Lower leg skin (tissue), 4 donors: ENCODE measurements around the gene HES1. TPM values are rescaled to one million over a fixed set of nuclear protein-coding genes. Genes with fewer than 3 reads are reported as not detected.

ENCODE experiments used
- DNase-seq, 2 donors: peaks; one replicate each; pipeline ENCODE4 v3.0.0-alpha.2; 2019; ENCODE audit warnings: low spot score in 2 of 2
- H3K4me3 ChIP-seq: fragments of 200-600 bp; sonication (generic); 2 replicates; pipeline ENCODE4 v1.5.1; 2017; ENCODE audit warnings: mild to moderate bottlenecking, low read depth; ENCODE audit not compliant: poor library complexity, severe bottlenecking
- POLR2A ChIP-seq, 2 donors: fragments of 450-650 bp; IDR thresholded peaks; one replicate each; pipeline ENCODE4 v1.6.1; 2016 to 2017; ENCODE audit warnings: antibody characterized with exemption in 2 of 2, mild to moderate bottlenecking in 1 of 2, moderate library complexity in 1 of 2
- WGBS, 2 donors: methylation state at CpG; one replicate each; pipeline ENCODE4 v1.1.5; 2018; 5-methylcytosine and 5-hydroxymethylcytosine counted together
- intact Hi-C: fragments of 100-400 bp; cut with DNase I; formaldehyde crosslinking; loops from one replicate; pipeline ENCODE4 v1.15.0; 2023; ENCODE audit warnings: low total_unique reads
- total RNA-seq, 4 donors: library from RNA; depleted of rRNA; stranded (reverse); fragments of >200 nt; gene quantifications; one replicate each; pipeline ENCODE4 v1.1.0, GENCODE V29; 2016
- TF ChIP-seq, protein P1 (sequence below), 3 donors: fragments of 450-650 bp; IDR thresholded peaks; one replicate each; pipeline ENCODE4 v1.5.1; 2016; ENCODE audit warnings: antibody characterized with exemption in 3 of 3, mild to moderate bottlenecking in 3 of 3, moderate library complexity in 2 of 3

The HES1 gene
- total RNA-seq, 4 donors from 2014 or later, result 145 to 366 (median 315) TPM

DNA sequence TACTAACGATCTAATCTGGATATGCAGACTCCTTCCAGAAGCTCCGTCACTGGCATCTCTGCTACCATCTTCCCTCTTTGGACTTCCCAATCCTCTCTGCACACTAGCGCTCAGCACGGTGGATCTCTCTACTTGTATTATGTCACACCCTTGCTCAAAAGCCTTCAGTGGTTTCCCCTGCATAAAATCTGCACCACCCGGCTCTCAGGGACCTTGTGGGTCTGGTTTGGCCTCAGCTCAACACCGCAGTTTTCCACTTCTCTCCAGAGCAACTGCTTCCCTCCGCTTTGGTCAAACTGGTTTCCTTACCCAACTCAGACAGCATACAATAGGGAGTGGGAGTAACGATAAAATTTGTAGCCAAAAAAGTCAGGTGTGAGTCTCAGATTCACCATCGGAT is 30.7 kb upstream of the HES1 start:
- WGBS, 2 donors, result 67 to 82% methylated on average over 9 of the region's 9 CpGs
- DNase-seq, result no peak
- TF ChIP-seq, protein P1, sequence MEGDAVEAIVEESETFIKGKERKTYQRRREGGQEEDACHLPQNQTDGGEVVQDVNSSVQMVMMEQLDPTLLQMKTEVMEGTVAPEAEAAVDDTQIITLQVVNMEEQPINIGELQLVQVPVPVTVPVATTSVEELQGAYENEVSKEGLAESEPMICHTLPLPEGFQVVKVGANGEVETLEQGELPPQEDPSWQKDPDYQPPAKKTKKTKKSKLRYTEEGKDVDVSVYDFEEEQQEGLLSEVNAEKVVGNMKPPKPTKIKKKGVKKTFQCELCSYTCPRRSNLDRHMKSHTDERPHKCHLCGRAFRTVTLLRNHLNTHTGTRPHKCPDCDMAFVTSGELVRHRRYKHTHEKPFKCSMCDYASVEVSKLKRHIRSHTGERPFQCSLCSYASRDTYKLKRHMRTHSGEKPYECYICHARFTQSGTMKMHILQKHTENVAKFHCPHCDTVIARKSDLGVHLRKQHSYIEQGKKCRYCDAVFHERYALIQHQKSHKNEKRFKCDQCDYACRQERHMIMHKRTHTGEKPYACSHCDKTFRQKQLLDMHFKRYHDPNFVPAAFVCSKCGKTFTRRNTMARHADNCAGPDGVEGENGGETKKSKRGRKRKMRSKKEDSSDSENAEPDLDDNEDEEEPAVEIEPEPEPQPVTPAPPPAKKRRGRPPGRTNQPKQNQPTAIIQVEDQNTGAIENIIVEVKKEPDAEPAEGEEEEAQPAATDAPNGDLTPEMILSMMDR (IDR thresholded peaks at IDR 0.05), result no peak
- no peak for TF ChIP-seq POLR2A (IDR thresholded peaks at IDR 0.05)
- no peak overlapping the region for H3K4me3 ChIP-seq
- intact Hi-C loops, result no loop called here

DNA sequence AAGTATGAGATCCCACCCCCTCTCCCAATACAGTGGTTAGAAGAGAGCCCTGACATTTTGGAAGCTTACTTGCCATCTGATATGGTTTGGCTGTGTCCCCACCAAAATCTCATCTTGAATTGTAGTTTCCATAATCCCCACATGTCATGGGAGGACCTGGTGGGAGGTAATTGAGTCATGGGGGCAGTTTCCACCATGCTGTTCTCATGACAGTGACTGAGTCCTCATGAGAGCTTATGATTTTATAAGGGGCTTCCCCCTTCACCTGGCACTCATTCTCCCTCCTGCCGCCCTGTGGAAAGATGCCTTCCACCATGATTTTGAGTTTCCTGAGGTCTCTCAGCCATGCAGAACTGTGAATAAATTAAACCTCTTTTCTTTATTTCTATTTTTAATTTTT is 28.8 kb upstream of the HES1 start:
- intact Hi-C loops, result no loop called here
- TF ChIP-seq POLR2A (IDR thresholded peaks at IDR 0.05), result no peak
- TF ChIP-seq, protein P1 (IDR thresholded peaks at IDR 0.05), result no peak
- H3K4me3 ChIP-seq, result no peak overlapping the region
- WGBS, 2 donors, result 81 to 100% methylated on average over 1 of the region's 1 CpG
- no peak for DNase-seq

DNA sequence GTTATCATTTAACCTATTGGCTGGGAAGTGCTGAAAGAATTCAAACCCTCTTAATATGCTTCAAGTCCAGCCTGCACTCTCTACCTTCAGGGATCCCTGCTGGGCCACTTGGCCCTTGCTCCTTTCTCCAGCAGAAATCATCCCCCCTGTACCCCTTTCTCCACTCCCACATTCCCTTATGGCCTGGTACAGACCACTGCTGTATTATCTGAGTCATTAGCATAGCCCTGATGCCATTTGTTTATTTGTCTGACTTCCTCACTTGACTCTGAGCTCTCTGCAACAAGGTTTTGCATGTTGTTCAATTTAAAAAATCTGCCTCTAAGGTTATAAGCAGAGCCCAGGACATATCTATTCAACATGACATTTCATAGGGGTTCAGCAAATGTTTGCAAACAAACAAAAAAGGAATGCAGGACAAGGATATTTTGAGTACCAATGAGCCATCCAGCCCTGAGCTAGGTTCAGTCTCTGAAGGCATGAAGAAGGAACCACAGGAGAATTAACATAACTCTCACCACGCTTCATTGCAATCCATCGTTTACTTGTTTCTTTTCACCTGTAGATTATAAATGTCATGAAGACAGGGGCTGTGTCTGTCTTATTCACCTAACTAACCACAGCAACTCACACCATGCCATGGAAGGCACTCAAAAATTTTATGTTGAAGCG is 26.6 kb upstream of the HES1 start:
- 90 to 95% methylated on average over 3 of the region's 3 CpGs for WGBS, 2 donors
- TF ChIP-seq, protein P1 (IDR thresholded peaks at IDR 0.05), result no peak
- no peak for TF ChIP-seq POLR2A (IDR thresholded peaks at IDR 0.05)
- H3K4me3 ChIP-seq, result no peak overlapping the region
- intact Hi-C loops, result no loop called here
- DNase-seq, result no peak

DNA sequence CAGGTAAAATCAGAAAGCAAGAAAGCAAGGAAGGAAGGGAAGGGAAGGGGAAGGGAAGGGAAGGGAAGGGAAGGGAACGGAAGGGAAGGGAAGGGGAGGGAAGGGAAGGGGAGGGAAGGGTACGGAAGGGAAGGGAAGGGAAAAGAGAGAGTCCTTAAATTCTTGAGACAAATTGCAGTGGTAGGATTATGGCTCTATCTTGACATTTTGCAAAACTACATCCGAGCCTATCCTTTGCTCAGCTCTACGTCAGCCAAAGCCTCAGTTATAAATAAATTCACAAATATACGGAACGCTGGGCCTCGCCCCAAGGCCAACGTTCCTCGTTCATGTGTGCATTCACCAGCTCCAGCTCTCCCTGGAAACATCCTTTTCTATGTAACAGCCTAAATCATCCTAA is 25.5 kb upstream of the HES1 start:
- no peak for TF ChIP-seq POLR2A (IDR thresholded peaks at IDR 0.05)
- TF ChIP-seq, protein P1 (IDR thresholded peaks at IDR 0.05), result no peak
- intact Hi-C loops, result no loop called here

DNA sequence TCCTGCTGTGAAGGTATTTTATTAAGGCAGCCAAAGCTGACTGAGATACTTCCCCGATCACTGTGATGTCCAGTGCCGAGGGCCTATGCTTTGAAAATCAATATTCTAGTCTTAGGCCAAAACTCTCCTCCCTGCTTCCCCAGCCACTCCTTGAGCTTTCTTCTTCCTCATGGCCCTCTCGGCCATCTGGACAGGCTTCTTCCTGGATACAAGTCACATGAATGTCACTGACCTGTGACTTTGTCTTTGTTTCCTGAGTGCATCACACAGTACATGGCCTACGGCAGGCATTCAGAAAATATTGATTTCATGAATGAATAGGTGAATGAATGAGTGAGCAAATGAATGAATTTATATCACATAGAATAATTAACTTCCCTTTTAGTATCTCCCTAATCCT is 24.6 kb upstream of the HES1 start:
- TF ChIP-seq, protein P1 (IDR thresholded peaks at IDR 0.05), result no peak
- 89 to 91% methylated on average over 4 of the region's 4 CpGs for WGBS, 2 donors
- DNase-seq, result no peak
- H3K4me3 ChIP-seq, result no peak overlapping the region
- intact Hi-C loops, result no loop called here

More for the DNA sequence above, 25.5 kb upstream of the HES1 start:
- H3K4me3 ChIP-seq, result no peak overlapping the region
- 82 to 83% methylated on average over 8 of the region's 9 CpGs for WGBS, 2 donors
- no peak for DNase-seq
